T-helper 17 cell (primary cell): ENCODE measurements around the gene APBA1. TPM values are rescaled to one million over a fixed set of nuclear protein-coding genes. Genes with fewer than 3 reads are reported as not detected.

Experiments
- ATAC-seq: fragments of 150-1000 bp; cut with Tn5 transposase; 2 replicates; pipeline ENCODE4 v1.10.0; 2021; ENCODE audit warnings: mild to moderate bottlenecking, moderate library complexity
- DNase-seq, 3 donors: peaks; one replicate each; pipeline versions ENCODE4 v3.0.0 to v3.0.0-alpha.2; 2020 to 2021
- H3K9me3 ChIP-seq: one replicate; pipeline ENCODE4 v1.7.0; 2013; ENCODE audit warnings: low read length, mild to moderate bottlenecking; ENCODE audit not compliant: control insufficient read depth, poor library complexity, severe bottlenecking
- H3K27ac Mint-ChIP-seq: one replicate; pipeline ENCODE4 v1.8.0; 2022; ENCODE audit warnings: mild to moderate bottlenecking, moderate library complexity, mixed read lengths
- H3K27me3 Mint-ChIP-seq: one replicate; pipeline ENCODE4 v1.8.0; 2022; ENCODE audit warnings: mixed read lengths
- H3K36me3 Mint-ChIP-seq: one replicate; pipeline ENCODE4 v1.8.0; 2022; ENCODE audit warnings: low read depth, mixed read lengths
- H3K4me1 Mint-ChIP-seq: one replicate; pipeline ENCODE4 v1.8.0; 2022; ENCODE audit warnings: mild to moderate bottlenecking, mixed read lengths
- H3K4me3 Mint-ChIP-seq: one replicate; pipeline ENCODE4 v1.8.0; 2022; ENCODE audit warnings: mild to moderate bottlenecking, moderate library complexity, mixed read lengths
- total RNA-seq, 4 donors: library from RNA in 2 of 4; stranded (reverse) in 2 of 4; gene quantifications; one replicate each; pipeline ENCODE4 v1.2.3 and lab custom pipeline; 2022 to 2026

APBA1 gene
- total RNA-seq, 2 donors from 2014 or later = 0.31 to 2.3 TPM

- H3K36me3 Mint-ChIP-seq = no peaks in the 10 kb centered on the region
- H3K4me3 Mint-ChIP-seq = no peak overlapping the region
- ATAC-seq (no peak), DNase-seq (no peak)
- H3K27me3 Mint-ChIP-seq = peaks cover 17% of the 10 kb centered on the region
- no peaks in the 10 kb centered on the region for H3K9me3 ChIP-seq
- H3K4me1 Mint-ChIP-seq = no peaks in the 10 kb centered on the region
- no peak overlapping the region for H3K27ac Mint-ChIP-seq
These were observed 94.1 kb downstream of the APBA1 start for GRCh38 chr9:69578026-69578425.

GRCh38 chr9:69577123-69577522 lies 95.0 kb downstream of the APBA1 start:
- no peak for DNase-seq
- H3K4me3 Mint-ChIP-seq = no peak overlapping the region

GRCh38 chr9:69574057-69574456 lies 98.1 kb downstream of the APBA1 start:
- no peaks in the 10 kb centered on the region for H3K36me3 Mint-ChIP-seq

More at GRCh38 chr9:69577123-69577522, 95.0 kb downstream of the APBA1 start:
- Mint-ChIP-seq H3K4me1 (no peaks in the 10 kb centered on the region), H3K27me3 (peaks cover 26% of the 10 kb centered on the region), H3K27ac (no peak overlapping the region), H3K36me3 (no peaks in the 10 kb centered on the region)
- no peaks in the 10 kb centered on the region for H3K9me3 ChIP-seq
- no peak for ATAC-seq

GRCh38 chr9:69573651-69574050 lies 98.5 kb downstream of the APBA1 start:
- H3K4me3 Mint-ChIP-seq = no peak overlapping the region
- no peak for DNase-seq
- H3K27ac Mint-ChIP-seq = no peak overlapping the region
- no peaks in the 10 kb centered on the region for H3K9me3 ChIP-seq
- peaks cover 23% of the 10 kb centered on the region for H3K27me3 Mint-ChIP-seq
- H3K4me1 Mint-ChIP-seq = no peaks in the 10 kb centered on the region
- no peaks in the 10 kb centered on the region for H3K36me3 Mint-ChIP-seq
- ATAC-seq = no peak

More at GRCh38 chr9:69574057-69574456, 98.1 kb downstream of the APBA1 start:
- Mint-ChIP-seq H3K4me3 (no peak overlapping the region), H3K4me1 (no peaks in the 10 kb centered on the region), H3K27ac (no peak overlapping the region), H3K27me3 (peaks cover 21% of the 10 kb centered on the region)
- no peak for ATAC-seq
- no peak for DNase-seq
- H3K9me3 ChIP-seq = no peaks in the 10 kb centered on the region

GRCh38 chr9:69572611-69573010 lies 99.6 kb downstream of the APBA1 start:
- no peaks in the 10 kb centered on the region for H3K36me3 Mint-ChIP-seq

GRCh38 chr9:69571032-69571431 lies 101.1 kb downstream of the APBA1 start:
- Mint-ChIP-seq H3K27me3 (peaks cover 29% of the 10 kb centered on the region), H3K4me3 (no peak overlapping the region), H3K36me3 (no peaks in the 10 kb centered on the region), H3K27ac (no peak overlapping the region), H3K4me1 (no peaks in the 10 kb centered on the region)
- ATAC-seq (no peak), DNase-seq (no peak)
- H3K9me3 ChIP-seq = no peaks in the 10 kb centered on the region

More at GRCh38 chr9:69572611-69573010, 99.6 kb downstream of the APBA1 start:
- DNase-seq (no peak), ATAC-seq (no peak)
- Mint-ChIP-seq H3K4me3 (no peak overlapping the region), H3K27me3 (peaks cover 26% of the 10 kb centered on the region), H3K4me1 (no peaks in the 10 kb centered on the region), H3K27ac (no peak overlapping the region)
- no peaks in the 10 kb centered on the region for H3K9me3 ChIP-seq

GRCh38 chr9:69569738-69570451 lies 102.3 kb downstream of the APBA1 start:
- no peaks in the 10 kb centered on the region for H3K4me1 Mint-ChIP-seq
- ATAC-seq (no peak), DNase-seq (no peak)
- H3K27ac Mint-ChIP-seq = no peak overlapping the region
- H3K9me3 ChIP-seq = no peaks in the 10 kb centered on the region
- no peaks in the 10 kb centered on the region for H3K36me3 Mint-ChIP-seq
- peaks cover 33% of the 10 kb centered on the region for H3K27me3 Mint-ChIP-seq
- H3K4me3 Mint-ChIP-seq = no peak overlapping the region

GRCh38 chr9:69564557-69564956 lies 107.6 kb downstream of the APBA1 start:
- no peak for ATAC-seq
- H3K27me3 Mint-ChIP-seq = peaks cover 19% of the 10 kb centered on the region
- H3K9me3 ChIP-seq = no peaks in the 10 kb centered on the region
- no peak overlapping the region for H3K27ac Mint-ChIP-seq
- H3K36me3 Mint-ChIP-seq = no peaks in the 10 kb centered on the region
- no peak overlapping the region for H3K4me3 Mint-ChIP-seq
- DNase-seq = no peak
- H3K4me1 Mint-ChIP-seq = no peaks in the 10 kb centered on the region

GRCh38 chr9:69559126-69559525 lies 113.0 kb downstream of the APBA1 start:
- Mint-ChIP-seq H3K27me3 (peaks cover 31% of the 10 kb centered on the region), H3K4me1 (peaks cover 2% of the 10 kb centered on the region), H3K27ac (no peak overlapping the region), H3K36me3 (no peaks in the 10 kb centered on the region), H3K4me3 (no peak overlapping the region)
- DNase-seq (no peak), ATAC-seq (no peak)
- H3K9me3 ChIP-seq = no peaks in the 10 kb centered on the region

GRCh38 chr9:69556707-69557106 lies 115.5 kb downstream of the APBA1 start:
- no peak for DNase-seq
- no peak overlapping the region for H3K4me3 Mint-ChIP-seq
- H3K27me3 Mint-ChIP-seq = peaks cover 55% of the 10 kb centered on the region
- H3K36me3 Mint-ChIP-seq = no peaks in the 10 kb centered on the region
- ATAC-seq = no peak
- H3K4me1 Mint-ChIP-seq = peaks cover 2% of the 10 kb centered on the region
- no peak overlapping the region for H3K27ac Mint-ChIP-seq
- H3K9me3 ChIP-seq = no peaks in the 10 kb centered on the region

- Mint-ChIP-seq H3K4me1 (peaks cover 2% of the 10 kb centered on the region), H3K36me3 (no peaks in the 10 kb centered on the region), H3K27me3 (peaks cover 53% of the 10 kb centered on the region), H3K4me3 (no peak overlapping the region), H3K27ac (no peak overlapping the region)
- ATAC-seq (no peak), DNase-seq (no peak)
- no peaks in the 10 kb centered on the region for H3K9me3 ChIP-seq
These were observed 116.4 kb downstream of the APBA1 start for GRCh38 chr9:69555802-69556201.

- ATAC-seq = no peak
- H3K9me3 ChIP-seq = no peaks in the 10 kb centered on the region
- H3K4me3 Mint-ChIP-seq = no peak overlapping the region
- H3K4me1 Mint-ChIP-seq = peaks cover 2% of the 10 kb centered on the region
- DNase-seq = no peak
- H3K36me3 Mint-ChIP-seq = no peaks in the 10 kb centered on the region
- peaks cover 59% of the 10 kb centered on the region for H3K27me3 Mint-ChIP-seq
- H3K27ac Mint-ChIP-seq = no peak overlapping the region
These were observed 117.2 kb downstream of the APBA1 start for GRCh38 chr9:69554945-69555344.

GRCh38 chr9:69549310-69550202 lies 122.6 kb downstream of the APBA1 start:
- ATAC-seq (peak; percentile 92), DNase-seq (peak in 1 of 3 donors; percentile 27)
- Mint-ChIP-seq H3K4me3 (peak overlapping the region; percentile 61), H3K27me3 (peaks cover 50% of the 10 kb centered on the region), H3K36me3 (no peaks in the 10 kb centered on the region), H3K27ac (no peak overlapping the region), H3K4me1 (peaks cover 7% of the 10 kb centered on the region)
- no peaks in the 10 kb centered on the region for H3K9me3 ChIP-seq
